NCI-H2107 treated with DMSO at 0.1 percent for 48 hours (cell line): ENCODE results near the gene TMEM176B.
"Not testable (repeated sequence)": the region's sequence is repeated elsewhere in the genome, so short reads cannot be mapped to it uniquely, and the experiment has no call there.

ENCODE experiments used
- DNase-seq: peaks from one replicate; lab custom pipeline; 2025; ENCODE audit not compliant: unreplicated experiment; lab: John Stamatoyannopoulos, UW

Gene TMEM176B

DNA sequence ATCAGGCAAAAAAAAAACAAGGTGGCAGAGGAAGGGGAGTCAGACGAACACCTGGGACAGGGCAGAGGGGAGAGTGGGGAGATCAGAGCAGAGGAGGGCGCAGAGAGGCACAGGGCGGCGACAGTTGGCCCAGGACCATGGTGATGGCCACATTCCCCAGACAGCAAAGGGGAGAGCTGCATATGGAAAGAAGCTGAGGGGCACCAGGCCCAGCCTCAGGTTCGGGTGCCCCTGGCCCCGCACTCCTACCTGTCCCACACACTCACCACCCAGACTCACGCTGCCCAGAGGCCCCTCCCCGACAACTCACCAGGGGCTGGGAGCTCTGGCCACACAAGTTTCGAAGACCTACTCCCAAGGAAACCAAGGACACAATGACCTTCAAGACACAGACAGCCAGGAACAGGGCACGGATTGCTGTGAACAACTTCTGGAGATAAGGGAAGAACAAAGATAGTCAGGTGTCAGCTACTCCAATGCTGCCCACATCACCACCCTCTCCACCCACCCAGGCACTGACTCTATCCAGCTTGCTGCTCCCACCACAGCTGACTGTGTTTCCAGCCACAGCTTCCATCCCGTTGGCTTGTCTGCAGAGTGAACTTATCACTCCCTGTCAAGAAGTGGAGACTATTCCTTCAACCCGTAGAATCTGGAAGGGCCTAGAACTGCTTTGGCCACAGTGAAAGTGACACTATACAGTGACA is 8.3 kb downstream of the TMEM176B start:
- DNase-seq: no peak

DNA sequence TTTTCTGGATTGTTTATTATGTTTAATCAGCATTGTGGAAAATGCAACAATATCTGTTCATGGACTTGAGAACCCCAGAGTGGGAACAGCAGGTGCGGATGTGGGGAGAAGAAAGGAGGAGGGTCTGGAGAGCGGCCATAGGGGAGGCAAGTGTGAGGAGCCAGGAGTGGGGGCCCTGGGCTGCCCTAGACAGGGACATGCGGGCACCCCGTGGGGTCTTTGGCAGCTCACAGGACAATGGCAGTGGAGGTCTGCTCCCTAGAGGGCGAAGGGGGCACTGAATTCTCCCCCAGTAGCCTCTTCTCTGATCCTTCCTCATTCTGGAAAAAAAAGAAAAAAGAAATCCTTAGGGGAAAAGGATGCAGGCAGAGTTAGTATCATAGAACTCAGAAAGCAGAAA is 8.9 kb downstream of the TMEM176B start:
- DNase-seq: no peak

DNA sequence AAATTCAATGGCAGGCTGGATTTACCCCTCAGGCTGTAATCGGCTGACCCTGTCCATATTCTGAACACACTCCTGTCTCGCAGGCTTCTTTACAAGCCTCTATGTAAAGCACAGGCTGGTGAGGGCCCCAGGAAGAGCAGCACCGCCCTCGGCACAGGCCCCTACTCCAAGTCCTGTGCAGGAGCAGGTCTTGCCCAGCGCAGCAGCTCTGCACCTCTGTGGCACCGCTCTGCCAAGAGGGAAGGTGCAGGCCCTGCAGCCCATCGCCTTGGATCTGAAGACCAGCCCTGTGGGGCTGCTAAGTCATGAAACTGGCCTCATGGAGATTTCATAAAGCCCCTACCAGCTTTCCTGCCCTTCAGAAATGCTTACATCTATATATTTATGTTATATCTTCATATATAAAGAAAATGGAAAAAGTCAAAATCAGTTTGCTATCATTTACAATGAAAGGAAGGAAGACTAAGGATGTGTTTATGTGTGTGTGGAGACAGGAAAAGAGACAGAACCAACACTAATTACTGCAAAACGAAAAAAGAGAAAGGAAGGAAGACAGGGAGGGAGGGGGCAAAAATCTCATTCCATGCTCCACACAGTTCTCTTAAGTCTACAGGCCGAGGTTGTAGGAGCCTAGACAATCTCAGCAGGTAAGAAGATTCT is 9.6 kb downstream of the TMEM176B start:
- DNase-seq: no peak

DNA sequence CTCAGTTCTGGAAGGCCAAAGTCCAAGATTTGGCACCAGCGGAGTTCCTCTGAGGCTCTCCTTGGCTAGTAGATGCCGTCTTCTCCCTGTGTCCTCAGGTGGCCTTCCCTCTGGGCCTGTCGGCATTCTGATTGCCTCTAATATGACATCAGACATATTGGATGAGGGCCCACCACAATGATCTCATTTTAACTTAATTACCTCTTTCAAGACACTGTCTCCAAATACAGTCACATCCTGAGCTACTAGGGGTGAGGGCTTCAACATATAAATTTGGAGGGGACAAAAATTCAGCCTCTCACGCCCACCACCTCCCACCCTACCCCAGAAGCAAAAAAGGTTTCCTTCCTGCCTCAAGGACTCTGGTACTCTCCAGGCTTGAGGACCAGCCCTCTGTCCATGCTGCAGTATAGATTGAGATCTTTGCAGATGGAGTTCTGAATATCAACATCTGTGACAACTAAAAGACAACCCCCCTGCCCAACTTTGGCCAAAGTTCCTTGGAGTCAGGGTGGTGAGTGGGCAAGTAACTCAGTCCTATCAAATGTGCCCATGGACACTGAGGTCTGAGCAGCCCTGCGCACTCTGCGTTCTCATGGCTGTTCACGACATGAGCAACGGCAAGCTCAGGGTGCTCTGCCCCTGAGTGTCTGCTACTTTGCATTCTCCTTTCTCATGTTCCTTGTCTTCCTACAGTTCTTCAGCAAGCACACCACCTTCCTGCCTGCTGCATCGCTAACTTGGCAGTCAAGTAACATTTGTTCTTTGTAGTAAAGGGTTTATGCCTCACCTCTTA is 11.5 kb downstream of the TMEM176B start:
- no peak for DNase-seq

DNA sequence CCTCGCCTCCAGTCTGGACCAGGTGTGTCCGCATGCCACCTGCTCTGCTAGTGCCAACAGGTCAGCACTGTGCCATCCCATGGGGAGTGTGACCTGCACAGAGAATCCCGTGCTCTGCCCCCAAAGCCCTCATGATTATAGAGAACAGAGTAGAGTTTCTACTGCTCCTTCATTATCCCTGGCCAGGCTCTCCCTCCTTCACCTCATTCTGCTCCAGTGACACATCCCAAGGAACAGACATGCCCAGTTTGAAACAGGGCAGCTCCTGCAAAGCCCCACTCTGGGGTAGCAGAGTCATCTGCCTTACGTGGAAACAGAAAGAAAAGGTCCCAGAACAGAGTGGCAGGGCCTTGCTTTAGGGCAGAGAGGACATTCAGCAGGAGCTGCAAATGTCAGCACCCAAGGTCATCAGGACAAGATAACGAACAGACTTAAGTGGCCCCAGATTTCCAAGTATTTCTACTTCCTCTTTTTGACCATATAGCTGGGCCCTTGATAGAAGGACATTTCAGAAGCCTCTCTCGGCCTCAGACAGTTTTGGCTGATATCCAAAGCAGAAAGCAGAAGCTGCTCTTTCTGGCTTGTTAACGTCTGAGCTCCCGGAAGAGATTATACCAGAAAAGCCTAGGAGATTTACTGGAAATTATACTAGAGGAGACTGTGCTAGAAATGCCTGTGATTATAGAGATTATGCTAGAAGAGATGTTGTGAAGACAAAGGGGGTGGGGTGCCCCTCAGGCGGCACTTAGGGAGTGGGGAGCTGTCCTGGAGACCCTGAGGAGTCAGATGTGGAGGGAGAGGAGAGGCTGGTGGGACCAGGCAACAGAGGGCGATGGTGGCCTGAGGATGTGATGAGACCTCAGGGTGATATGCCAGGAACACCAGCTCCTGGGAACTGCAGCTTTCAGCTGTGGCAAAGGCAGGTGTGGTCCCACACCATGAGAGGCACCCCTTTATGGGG is 12.6 kb downstream of the TMEM176B start:
- no peak for DNase-seq

DNA sequence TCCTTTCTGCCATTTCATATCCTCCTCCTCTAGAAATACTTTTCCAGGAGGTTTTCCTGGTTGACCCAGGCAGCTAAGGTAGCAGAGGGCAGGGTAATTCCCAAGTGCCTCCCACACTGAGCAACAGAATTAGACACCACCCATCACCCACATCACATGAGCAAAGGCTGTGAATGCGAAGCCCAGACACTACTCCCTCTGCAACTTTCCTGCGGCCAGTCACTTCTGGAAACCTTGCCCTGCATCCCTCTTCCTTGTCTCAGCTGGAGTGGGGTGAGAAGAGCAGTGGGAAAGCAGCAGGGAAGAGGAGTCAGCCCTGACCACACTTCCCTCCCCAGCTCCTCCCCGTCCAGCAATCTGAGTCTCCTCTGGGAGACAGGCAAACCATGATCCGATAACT is 15.2 kb downstream of the TMEM176B start:
- no peak for DNase-seq

DNA sequence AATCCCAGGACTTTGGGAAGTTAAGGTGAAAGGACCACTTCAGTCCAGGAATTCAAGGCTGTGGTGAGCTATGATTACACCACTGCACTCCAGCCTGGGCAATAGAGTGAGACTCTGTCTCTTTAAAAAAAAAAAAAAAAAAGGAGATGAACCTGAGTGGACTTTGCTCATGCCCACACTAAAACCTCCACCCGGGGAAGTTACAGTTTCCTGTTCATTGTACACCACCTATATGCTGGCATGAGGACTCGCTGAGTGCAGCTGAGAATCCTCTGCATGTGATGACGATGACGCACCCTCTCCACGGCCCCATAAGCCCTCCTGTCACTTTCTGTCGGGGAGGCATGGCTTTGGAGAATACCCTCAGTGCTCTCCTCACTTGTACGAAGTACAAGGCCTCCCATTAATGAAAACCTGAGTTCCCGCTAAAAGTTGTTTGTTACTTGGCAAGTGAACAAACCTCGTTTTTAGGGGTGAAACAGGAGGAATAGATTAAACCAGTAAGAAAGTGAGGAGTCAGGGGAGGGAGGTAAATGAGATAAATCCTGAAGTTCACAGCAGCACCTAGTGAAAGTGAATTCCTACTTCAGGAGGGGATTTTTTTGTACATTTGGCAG is 15.9 kb downstream of the TMEM176B start:
- no peak for DNase-seq

DNA sequence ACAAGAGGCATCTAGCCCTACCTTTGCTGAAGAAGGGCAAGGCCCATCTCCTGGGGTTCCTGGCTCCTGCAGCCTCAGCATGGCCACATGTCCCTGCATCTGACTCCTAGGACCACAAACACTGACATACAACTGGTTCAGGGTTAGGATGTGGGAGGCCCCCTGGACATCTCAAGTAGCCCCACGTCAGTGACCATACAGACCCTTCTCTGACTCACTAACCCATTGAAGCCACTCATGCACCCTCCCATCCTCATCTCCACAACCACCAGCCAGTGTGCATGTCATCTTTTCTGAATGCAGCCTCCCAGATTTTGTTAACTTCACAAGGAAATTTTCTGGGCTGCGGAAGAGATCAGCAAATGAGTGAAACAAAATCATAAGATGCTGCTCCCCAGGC is 18.2 kb downstream of the TMEM176B start:
- no peak for DNase-seq

DNA sequence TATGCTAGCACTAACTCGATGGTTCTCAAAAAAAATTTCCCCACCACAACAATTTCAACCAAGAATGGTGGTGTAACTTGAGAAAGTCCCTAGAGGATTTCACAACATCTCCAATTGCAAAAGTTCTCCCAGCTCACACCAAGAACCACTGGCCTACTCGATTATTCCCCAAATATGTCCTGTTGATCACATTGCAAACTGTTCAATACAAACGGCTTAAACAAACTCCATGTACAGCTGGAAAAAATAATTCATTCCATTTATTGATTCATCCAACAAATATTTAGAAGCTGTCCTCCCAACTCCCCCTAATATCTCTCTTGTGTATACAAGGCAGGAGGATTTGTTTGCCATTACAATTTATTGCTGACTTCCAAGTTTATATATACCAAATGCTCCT is 19.1 kb downstream of the TMEM176B start:
- DNase-seq: no peak

DNA sequence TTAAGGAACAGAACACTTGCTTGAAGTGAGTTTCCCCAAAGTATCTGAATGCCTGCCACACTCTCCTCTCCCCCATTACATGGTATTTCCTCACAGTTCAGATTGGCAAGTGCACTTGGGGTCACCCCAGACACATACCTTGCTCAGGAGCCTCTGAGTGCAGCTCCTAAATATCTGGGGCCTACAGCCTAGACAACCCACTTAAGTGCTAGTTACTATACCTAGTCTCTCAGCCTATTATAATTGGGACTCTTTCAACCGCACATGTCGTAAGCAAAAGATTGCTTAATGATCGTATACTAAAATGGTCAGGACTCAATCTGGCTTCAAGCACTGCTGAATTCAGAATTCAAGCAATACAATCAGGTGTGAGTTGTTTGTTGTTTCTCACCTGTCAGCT is 19.9 kb downstream of the TMEM176B start:
- DNase-seq: no peak

DNA sequence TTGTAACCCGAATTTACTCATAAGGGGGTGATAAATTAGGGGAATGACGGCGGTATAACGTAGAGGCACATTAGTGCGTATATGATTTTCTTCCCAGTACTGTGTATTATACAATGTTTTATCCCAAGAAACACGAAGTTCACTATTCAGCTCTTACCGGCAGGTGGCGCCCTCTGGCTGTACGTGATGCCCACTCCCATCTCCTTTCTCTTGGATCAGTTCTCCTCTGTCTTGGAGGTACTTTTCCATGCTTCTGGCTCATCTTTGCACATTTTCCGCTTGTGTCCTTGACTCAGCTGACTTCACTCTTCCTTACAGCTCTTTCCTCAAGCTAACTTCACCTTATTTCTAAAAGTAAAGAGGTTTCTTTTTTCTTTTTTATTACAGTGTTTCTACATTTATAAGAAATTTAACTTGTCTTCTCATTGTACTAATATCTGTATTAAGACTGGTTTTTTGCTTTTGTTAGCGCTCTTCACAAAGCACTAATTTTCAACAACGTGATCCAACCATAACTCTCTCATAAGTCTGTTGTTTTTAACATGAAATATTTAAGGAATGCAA is 21.3 kb downstream of the TMEM176B start:
- peak; percentile 94 for DNase-seq

DNA sequence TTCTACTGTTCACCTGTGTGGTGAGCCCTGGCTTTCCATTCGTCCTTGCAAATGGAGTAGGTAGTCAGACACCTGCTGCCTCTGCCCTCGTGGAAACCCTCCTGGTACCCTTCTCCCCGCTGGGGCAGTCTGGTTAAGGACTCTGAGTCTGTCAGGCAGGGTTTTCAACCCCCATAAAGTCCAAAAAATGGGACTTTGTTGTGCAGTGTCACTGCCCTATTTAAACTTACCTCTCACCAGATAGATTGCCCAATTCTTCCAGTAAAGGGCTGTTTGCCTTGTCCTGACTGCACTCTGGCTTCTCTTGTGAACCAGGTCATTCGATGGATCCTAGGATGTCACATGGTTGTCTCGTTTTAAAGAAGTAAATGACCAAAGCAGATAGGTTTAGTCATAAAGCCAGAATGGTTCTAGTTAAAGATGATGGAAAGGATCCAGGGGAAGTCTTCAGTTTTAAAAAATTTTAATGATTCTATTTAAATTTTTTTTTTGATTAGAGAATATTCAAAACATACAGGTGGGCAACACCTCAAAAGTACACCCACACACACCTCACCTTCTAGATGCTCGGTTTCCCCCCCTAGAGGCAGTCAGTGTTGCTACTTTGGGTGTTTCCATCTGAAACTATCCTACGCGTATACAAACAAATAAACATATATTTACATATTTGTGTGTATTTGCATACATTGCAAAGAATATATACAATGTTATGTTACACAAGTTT is 22.0 kb downstream of the TMEM176B start:
- no peak for DNase-seq

DNA sequence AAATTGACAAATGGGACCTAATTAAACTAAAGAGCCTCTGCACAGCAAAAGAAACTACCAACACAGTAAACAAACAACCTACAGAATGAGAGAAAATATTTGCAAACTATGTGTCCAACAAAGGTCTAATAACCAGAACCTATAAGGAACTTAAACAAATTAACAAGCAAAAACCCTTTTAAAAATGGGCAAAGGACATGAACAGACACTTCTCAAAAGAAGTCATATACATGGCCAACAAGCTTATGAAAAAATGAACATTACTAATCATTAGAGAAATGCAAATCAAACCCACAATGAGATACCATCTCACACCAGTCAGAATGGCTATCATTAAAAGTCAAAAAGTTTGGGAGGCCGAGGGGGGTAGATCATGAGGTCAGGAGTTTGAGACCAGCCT is 26.0 kb downstream of the TMEM176B start:
- DNase-seq: not testable (repeated sequence)

DNA sequence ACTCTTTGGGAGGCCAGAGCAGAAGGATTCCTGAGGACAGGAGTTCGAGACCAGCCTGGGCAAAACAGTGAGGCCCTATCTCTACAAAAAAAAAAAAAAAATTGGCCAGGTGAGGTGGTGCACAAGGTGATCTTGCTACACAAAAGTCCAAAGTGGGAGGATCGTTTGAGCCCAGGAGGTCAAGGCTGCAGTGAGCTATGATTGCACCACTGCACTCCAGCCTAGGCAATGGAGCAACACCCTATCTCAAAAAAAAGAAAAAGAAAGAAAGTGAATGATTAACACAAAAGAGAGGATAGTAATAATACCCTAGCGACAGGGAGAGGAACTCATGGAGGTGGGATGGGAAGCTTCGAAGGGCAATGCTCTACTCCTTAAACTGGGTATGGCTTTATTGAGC is 30.4 kb downstream of the TMEM176B start:
- no peak for DNase-seq

DNA sequence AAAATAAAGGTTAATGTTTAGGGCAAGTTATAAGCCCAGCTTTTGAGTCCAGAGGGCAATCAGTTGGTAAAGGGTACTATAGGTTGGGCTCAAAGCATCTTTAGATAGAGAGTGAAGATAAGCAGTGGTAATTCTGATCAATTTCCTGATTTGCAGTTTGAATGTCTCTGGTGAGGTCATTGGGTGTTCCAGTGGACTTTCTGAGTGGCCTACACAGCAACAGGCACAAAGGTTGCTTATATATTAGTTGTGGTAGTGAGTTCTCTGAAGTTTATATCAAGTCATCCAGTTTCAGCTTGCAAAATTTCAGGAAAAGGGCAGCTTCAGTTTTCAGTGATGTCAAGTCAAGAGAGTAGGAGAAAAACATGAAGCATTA is 33.8 kb downstream of the TMEM176B start:
- DNase-seq: no peak

DNA sequence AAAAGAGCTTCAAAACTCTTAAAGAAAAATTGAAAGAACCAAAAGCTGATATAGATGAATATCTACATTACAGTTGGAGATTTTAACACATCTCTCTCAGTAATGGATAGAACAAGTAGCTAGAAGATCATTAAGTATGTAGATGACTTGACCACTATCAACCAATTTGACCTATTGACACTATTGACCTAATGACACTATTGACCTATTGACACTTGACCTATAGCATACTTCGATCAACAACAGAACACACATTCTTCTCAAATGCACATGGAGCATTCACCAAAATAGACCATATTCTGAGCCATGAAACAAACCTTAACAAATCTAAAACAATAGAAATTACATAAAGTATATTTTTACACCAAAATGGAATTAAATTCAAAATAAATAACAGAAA is 40.7 kb downstream of the TMEM176B start:
- no peak for DNase-seq

DNA sequence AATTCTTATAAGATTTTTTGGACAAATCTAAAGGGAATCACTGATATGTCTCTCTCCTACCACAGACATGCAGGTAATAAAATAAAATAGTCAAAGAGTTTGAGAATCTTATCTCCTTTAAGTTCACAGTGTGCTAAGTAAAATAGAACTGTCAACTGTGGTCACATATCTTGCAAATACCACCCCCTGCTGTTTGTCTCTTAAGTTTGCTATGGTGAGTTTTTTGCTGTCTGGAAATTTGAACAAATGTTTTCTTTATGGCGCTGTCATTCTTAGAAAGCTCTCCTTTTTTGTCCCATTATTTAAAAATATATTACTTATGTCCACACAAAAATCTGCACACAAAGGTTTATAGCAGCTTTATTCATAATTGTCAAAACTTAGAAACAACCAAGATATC is 43.3 kb downstream of the TMEM176B start:
- peak; percentile 5 for DNase-seq

DNA sequence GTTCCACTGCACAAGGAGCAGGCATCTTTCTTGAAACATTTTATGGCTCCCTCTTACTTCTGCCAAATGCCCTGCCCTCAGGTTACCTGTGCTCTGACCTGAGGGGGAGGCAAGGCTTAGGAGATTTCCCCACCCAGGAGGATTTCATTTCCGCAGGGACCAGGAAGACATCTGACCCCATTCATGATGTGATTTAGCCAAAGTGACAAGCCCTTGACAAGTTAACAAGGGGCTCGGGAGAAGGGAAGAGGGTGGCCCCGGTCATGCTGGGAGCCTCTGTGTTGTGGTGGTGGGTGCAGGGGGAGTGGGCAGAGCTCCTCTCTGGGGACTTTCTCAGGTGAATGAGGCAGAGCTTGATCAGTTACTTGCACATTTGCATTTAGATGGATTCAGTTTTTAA is 44.0 kb downstream of the TMEM176B start:
- no peak for DNase-seq

DNA sequence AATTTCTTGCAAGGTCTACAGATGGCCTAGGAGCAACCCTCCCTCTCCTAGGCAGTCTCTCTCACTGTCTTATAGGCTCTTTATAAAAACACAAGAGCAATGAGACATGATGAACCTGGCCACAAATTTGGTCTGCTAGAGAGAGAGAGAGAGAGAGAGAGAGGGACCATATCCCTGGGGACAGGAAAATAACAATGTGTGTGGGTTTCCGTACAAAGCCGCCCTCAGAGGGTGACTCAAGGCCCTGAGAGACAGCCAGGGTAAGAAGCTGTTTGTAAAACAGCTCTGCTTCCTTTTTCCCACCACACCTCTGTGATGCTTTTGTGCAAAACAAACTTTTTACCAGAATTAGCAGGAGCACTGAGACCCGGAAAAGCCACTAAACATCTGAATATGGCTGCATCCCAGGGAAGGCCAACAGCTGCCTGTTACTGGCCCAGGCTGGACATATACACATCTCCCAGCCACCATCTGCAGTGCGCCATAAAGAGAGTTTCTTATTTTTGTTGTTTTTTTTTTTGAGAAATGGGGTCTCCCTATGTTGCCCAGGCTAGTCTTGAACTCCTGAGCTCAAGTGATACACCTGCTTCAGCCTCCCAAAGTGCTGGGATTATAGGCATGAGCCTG is 44.6 kb downstream of the TMEM176B start:
- no peak for DNase-seq
